ENCODE data around the gene NCAM1. TPM values are rescaled to one million over a fixed set of nuclear protein-coding genes. Genes with fewer than 3 reads are reported as not detected.

NCAM1 gene
- total RNA-seq, 4 donors from 2014 or later: 7.2 to 18.6 (median 14.4) TPM

GRCh38 chr11:112977755-112978154 lies 16.5 kb downstream of the NCAM1 start:
- TF ChIP-seq, protein P1, sequence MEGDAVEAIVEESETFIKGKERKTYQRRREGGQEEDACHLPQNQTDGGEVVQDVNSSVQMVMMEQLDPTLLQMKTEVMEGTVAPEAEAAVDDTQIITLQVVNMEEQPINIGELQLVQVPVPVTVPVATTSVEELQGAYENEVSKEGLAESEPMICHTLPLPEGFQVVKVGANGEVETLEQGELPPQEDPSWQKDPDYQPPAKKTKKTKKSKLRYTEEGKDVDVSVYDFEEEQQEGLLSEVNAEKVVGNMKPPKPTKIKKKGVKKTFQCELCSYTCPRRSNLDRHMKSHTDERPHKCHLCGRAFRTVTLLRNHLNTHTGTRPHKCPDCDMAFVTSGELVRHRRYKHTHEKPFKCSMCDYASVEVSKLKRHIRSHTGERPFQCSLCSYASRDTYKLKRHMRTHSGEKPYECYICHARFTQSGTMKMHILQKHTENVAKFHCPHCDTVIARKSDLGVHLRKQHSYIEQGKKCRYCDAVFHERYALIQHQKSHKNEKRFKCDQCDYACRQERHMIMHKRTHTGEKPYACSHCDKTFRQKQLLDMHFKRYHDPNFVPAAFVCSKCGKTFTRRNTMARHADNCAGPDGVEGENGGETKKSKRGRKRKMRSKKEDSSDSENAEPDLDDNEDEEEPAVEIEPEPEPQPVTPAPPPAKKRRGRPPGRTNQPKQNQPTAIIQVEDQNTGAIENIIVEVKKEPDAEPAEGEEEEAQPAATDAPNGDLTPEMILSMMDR (IDR thresholded peaks at IDR 0.05): no peak
- peak in 1 of 3 donors; percentile 50 for TF ChIP-seq POLR2AphosphoS5 (IDR thresholded peaks at IDR 0.05)
- Histone ChIP-seq H3K9me3 (no peaks in the 10 kb centered on the region), H3K27ac (peak overlapping the region in 2 of 4 donors; percentile 2 to 44), H3K36me3 (no peaks in the 10 kb centered on the region), H3K4me3 (no peak overlapping the region), H3K4me1 (no peaks in the 10 kb centered on the region), H3K27me3 (no peaks in the 10 kb centered on the region)
- in situ Hi-C loops (cut with MboI; ENCODE audit: low pct_ligation_motif_present in 1 of 4, low pct_unique_long_range_greater_than_20kb in 1 of 4, low sequenced_read_pairs in 3 of 4): no loop called here
- no peak for DNase-seq
- 13 to 14% methylated on average over 1 of the region's 1 CpG for WGBS, 2 donors (ENCODE audit: low coverage in 1 of 2)
- intact Hi-C loops (cut with DNase I; ENCODE audit: low total_unique reads): no loop called here

- Histone ChIP-seq H3K4me1 (no peaks in the 10 kb centered on the region), H3K36me3 (no peaks in the 10 kb centered on the region), H3K4me3 (no peak overlapping the region), H3K27ac (no peak overlapping the region), H3K9me3 (peaks cover 9 to 11% of the 10 kb centered on the region in 2 donors), H3K27me3 (no peaks in the 10 kb centered on the region)
- intact Hi-C loops (cut with DNase I; ENCODE audit: low total_unique reads): no loop called here
- in situ Hi-C loops (cut with MboI; ENCODE audit: low pct_ligation_motif_present in 1 of 4, low pct_unique_long_range_greater_than_20kb in 1 of 4, low sequenced_read_pairs in 3 of 4): no loop called here
- no peak for TF ChIP-seq POLR2A (IDR thresholded peaks at IDR 0.05)
- TF ChIP-seq EP300 (IDR thresholded peaks at IDR 0.05; ENCODE audit: low read depth): no peak
- no peak for TF ChIP-seq POLR2AphosphoS5 (IDR thresholded peaks at IDR 0.05)
- TF ChIP-seq, protein P1 (IDR thresholded peaks at IDR 0.05): no peak
- 8 to 12% methylated on average over 1 of the region's 1 CpG for WGBS, 2 donors (ENCODE audit: low coverage in 1 of 2)
- no peak for DNase-seq
Measured at GRCh38 chr11:112983887-112984286, 22.7 kb downstream of the NCAM1 start.

DNA sequence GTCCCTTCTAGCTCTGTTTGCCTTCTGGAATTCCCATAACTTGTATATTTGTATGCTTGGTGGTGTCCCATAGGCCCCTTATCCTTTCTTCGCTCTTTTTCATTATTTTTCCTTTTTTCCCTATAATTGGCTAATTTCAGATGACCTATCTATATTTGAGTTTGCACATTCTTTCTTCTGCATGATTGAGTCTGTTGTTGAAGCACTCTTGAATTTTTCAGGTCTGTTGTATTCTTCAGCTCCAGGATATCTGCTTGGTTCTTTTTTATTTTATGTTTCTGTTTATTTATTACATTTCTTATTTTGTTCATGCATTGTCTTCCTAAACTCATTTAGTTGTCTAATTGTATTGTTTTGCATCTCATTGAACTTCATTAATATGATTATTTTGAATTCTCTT lies 28.0 kb downstream of the NCAM1 start:
- Histone ChIP-seq H3K36me3 (no peaks in the 10 kb centered on the region), H3K4me3 (no peak overlapping the region), H3K27me3 (no peaks in the 10 kb centered on the region), H3K27ac (no peak overlapping the region), H3K9me3 (peaks cover 17 to 21% of the 10 kb centered on the region in 2 donors), H3K4me1 (no peaks in the 10 kb centered on the region)
- TF ChIP-seq POLR2AphosphoS5 (IDR thresholded peaks at IDR 0.05): no peak
- no peak for TF ChIP-seq POLR2A (IDR thresholded peaks at IDR 0.05)
- TF ChIP-seq, protein P1 (IDR thresholded peaks at IDR 0.05): no peak
- no peak for TF ChIP-seq EP300 (IDR thresholded peaks at IDR 0.05; ENCODE audit: low read depth)
- intact Hi-C loops (cut with DNase I; ENCODE audit: low total_unique reads) (no loop called here), in situ Hi-C loops (cut with MboI; ENCODE audit: low pct_ligation_motif_present in 1 of 4, low pct_unique_long_range_greater_than_20kb in 1 of 4, low sequenced_read_pairs in 3 of 4) (no loop called here)
- WGBS, 2 donors (ENCODE audit: low coverage in 1 of 2): 78 to 100% methylated on average over 1 of the region's 1 CpG
- DNase-seq: no peak

DNA sequence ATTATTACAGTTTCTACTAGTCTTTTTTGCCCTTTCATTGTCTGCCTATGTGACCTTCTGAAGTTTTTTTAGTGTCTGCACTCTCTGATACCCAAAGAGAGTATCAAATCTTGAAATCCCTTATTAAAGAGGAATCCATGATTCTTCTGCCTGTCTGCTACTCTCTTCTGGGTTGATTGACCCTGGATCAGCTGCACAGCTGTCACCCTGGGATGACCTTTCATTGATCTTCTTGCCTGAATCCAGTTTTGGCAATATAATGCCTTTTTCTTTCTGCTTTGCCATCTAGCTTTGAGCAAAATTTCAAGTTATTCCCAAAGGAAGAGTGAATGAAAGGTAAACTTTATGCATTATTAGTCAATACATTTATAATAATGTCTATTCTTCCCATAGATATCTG lies 32.6 kb downstream of the NCAM1 start:
- peaks cover 8 to 11% of the 10 kb centered on the region in 2 donors for H3K9me3 ChIP-seq
- no peaks in the 10 kb centered on the region for H3K4me1 ChIP-seq
- H3K4me3 ChIP-seq: no peak overlapping the region
- no peak for DNase-seq
- H3K27ac ChIP-seq: no peak overlapping the region
- in situ Hi-C loops (cut with MboI; ENCODE audit: low pct_ligation_motif_present in 1 of 4, low pct_unique_long_range_greater_than_20kb in 1 of 4, low sequenced_read_pairs in 3 of 4): no loop called here
- intact Hi-C loops (cut with DNase I; ENCODE audit: low total_unique reads): no loop called here
- TF ChIP-seq POLR2AphosphoS5 (IDR thresholded peaks at IDR 0.05) (no peak), POLR2A (IDR thresholded peaks at IDR 0.05) (no peak)
- no peaks in the 10 kb centered on the region for H3K27me3 ChIP-seq
- H3K36me3 ChIP-seq: no peaks in the 10 kb centered on the region

GRCh38 chr11:112995423-112996090 lies 34.3 kb downstream of the NCAM1 start:
- intact Hi-C loops (cut with DNase I; ENCODE audit: low total_unique reads): no loop called here
- WGBS, 2 donors (ENCODE audit: low coverage in 1 of 2): 47 to 55% methylated on average over 2 of the region's 2 CpGs
- no peaks in the 10 kb centered on the region for H3K9me3 ChIP-seq
- TF ChIP-seq, protein P1 (IDR thresholded peaks at IDR 0.05): no peak
- no peak for TF ChIP-seq POLR2AphosphoS5 (IDR thresholded peaks at IDR 0.05)
- no peak for TF ChIP-seq EP300 (IDR thresholded peaks at IDR 0.05; ENCODE audit: low read depth)
- TF ChIP-seq POLR2A (IDR thresholded peaks at IDR 0.05): no peak
- DNase-seq: no peak
- no peak overlapping the region for H3K27ac ChIP-seq
- no peak overlapping the region for H3K4me3 ChIP-seq
- no peaks in the 10 kb centered on the region for H3K27me3 ChIP-seq
- H3K4me1 ChIP-seq: no peaks in the 10 kb centered on the region
- in situ Hi-C loops (cut with MboI; ENCODE audit: low pct_ligation_motif_present in 1 of 4, low pct_unique_long_range_greater_than_20kb in 1 of 4, low sequenced_read_pairs in 3 of 4): no loop called here
- H3K36me3 ChIP-seq: no peaks in the 10 kb centered on the region

Data from transverse colon (tissue), 4 donors.